ENCODE data around the gene BAMBI. TPM values are rescaled to one million over a fixed set of nuclear protein-coding genes. Genes with fewer than 3 reads are reported as not detected.

The BAMBI gene
- total RNA-seq, 1 experiment from 2014 or later, result 3.3 TPM

GRCh38 chr10:28637346-28637745 lies 40.0 kb upstream of the BAMBI start:
- CTCF ChIA-PET, result no interaction called here
- DNase-seq, result no peak
- POLR2A ChIA-PET (ENCODE audit: unreplicated experiment), result no interaction called here
- Histone ChIP-seq H3K4me2 (no peak overlapping the region), H3K4me1 (replicated peaks; ENCODE audit: insufficient read depth) (no peaks in the 10 kb centered on the region), H3K27me3 (ENCODE audit: insufficient read depth, low read depth) (no peaks in the 10 kb centered on the region), H3F3A (ENCODE audit: insufficient read depth, low read depth) (no peaks in the 10 kb centered on the region), H3K9me3 (ENCODE audit: insufficient read depth, low read depth) (no peaks in the 10 kb centered on the region), H3K79me2 (ENCODE audit: low read depth) (no peaks in the 10 kb centered on the region), H4K20me1 (ENCODE audit: insufficient read depth) (no peaks in the 10 kb centered on the region), H2AFZ (no peak overlapping the region), H3K27ac (no peak overlapping the region), H3K4me3 (no peak overlapping the region), H3K36me3 (ENCODE audit: low read depth) (no peaks in the 10 kb centered on the region), H3K9me2 (ENCODE audit: insufficient read depth) (no peaks in the 10 kb centered on the region)
- BruUV-seq (replicated peaks), result no TSS peak
- intact Hi-C loops (cut with micrococcal nuclease; ENCODE audit: unreplicated experiment), result no loop called here
- no peak for TF ChIP-seq CTCF (conservative IDR thresholded peaks at IDR 0.05)
- TF ChIP-seq EZH2 (IDR thresholded peaks at IDR 0.05; ENCODE audit: low read depth), result no peak

DNA sequence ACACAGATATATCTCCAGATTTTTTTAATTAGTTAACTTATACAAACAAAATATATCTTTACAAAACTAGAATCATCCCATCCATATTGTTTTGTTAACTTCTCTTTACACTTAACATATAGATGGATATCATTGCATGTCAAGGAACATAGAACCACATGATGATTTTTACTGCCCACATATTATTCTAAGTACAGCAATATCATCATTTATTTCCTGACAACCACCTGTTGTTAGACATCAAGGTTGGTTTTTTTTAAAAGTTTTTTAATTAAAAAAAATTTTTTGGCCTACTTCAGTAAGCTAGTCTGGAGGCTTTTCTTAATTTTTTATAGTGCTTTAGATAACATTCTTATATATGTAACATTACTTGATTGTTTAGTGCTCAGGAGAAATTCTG lies 38.9 kb upstream of the BAMBI start:
- Histone ChIP-seq H3K4me3 (no peak overlapping the region), H3K4me2 (no peak overlapping the region), H3K36me3 (ENCODE audit: low read depth) (no peaks in the 10 kb centered on the region), H3K9me3 (ENCODE audit: insufficient read depth, low read depth) (no peaks in the 10 kb centered on the region), H3K9me2 (ENCODE audit: insufficient read depth) (no peaks in the 10 kb centered on the region), H3F3A (ENCODE audit: insufficient read depth, low read depth) (no peaks in the 10 kb centered on the region), H4K20me1 (ENCODE audit: insufficient read depth) (no peaks in the 10 kb centered on the region), H2AFZ (no peak overlapping the region), H3K4me1 (replicated peaks; ENCODE audit: insufficient read depth) (no peaks in the 10 kb centered on the region), H3K79me2 (ENCODE audit: low read depth) (no peaks in the 10 kb centered on the region), H3K27ac (no peak overlapping the region), H3K27me3 (ENCODE audit: insufficient read depth, low read depth) (no peaks in the 10 kb centered on the region)
- ChIA-PET CTCF (interaction anchor here (0.7 kb wide), 1 partner anchor 754 kb away, joined by 3 read pairs; no protein-coding TSS in a partner anchor), POLR2A (ENCODE audit: unreplicated experiment) (no interaction called here)
- TF ChIP-seq EZH2 (IDR thresholded peaks at IDR 0.05; ENCODE audit: low read depth), result no peak
- no peak for TF ChIP-seq CTCF (conservative IDR thresholded peaks at IDR 0.05)
- no peak for DNase-seq
- intact Hi-C loops (cut with micrococcal nuclease; ENCODE audit: unreplicated experiment), result no loop called here
- BruUV-seq (replicated peaks), result no TSS peak

- no peak overlapping the region for H3K4me2 ChIP-seq
- H3K27ac ChIP-seq, result no peak overlapping the region
- intact Hi-C loops (cut with micrococcal nuclease; ENCODE audit: unreplicated experiment), result no loop called here
- ChIA-PET POLR2A (ENCODE audit: unreplicated experiment) (no interaction called here), CTCF (no interaction called here)
- BruUV-seq (replicated peaks), result no TSS peak
- no peaks in the 10 kb centered on the region for H3K9me2 ChIP-seq (ENCODE audit: insufficient read depth)
- H4K20me1 ChIP-seq (ENCODE audit: insufficient read depth), result no peaks in the 10 kb centered on the region
- no peaks in the 10 kb centered on the region for H3F3A ChIP-seq (ENCODE audit: insufficient read depth, low read depth)
- H3K36me3 ChIP-seq (ENCODE audit: low read depth), result no peaks in the 10 kb centered on the region
- H3K4me3 ChIP-seq, result no peak overlapping the region
- H2AFZ ChIP-seq, result no peak overlapping the region
- no peaks in the 10 kb centered on the region for H3K9me3 ChIP-seq (ENCODE audit: insufficient read depth, low read depth)
- DNase-seq, result no peak
- TF ChIP-seq CTCF (conservative IDR thresholded peaks at IDR 0.05), result no peak
- no peak for TF ChIP-seq EZH2 (IDR thresholded peaks at IDR 0.05; ENCODE audit: low read depth)
- H3K4me1 ChIP-seq (replicated peaks; ENCODE audit: insufficient read depth), result no peaks in the 10 kb centered on the region
- no peaks in the 10 kb centered on the region for H3K27me3 ChIP-seq (ENCODE audit: insufficient read depth, low read depth)
- no peaks in the 10 kb centered on the region for H3K79me2 ChIP-seq (ENCODE audit: low read depth)
Observed at GRCh38 chr10:28640551-28640950, 36.8 kb upstream of the BAMBI start.

Measured in PC-9 (cell line).